HEK293 (cell line): Measurements from ENCODE around the gene CAP2.
A peak's percentile ranks its signal among the peaks of the same experiment; 100 is the strongest.

Experiments
- BCL11A ChIP-seq: fragments of 450-650 bp; formaldehyde crosslinking; IDR thresholded peaks from 2 replicates; pipeline ENCODE4 v1.5.1; 2016; ENCODE audit warnings: low read depth, missing biosample characterization, missing genetic modification characterization
- BCL11B ChIP-seq: fragments of 450-650 bp; formaldehyde crosslinking; IDR thresholded peaks from 2 replicates; pipeline ENCODE4 v1.5.1; 2016; ENCODE audit warnings: low read depth, missing biosample characterization, missing genetic modification characterization
- GLIS1 ChIP-seq: fragments of 450-650 bp; formaldehyde crosslinking; IDR thresholded peaks from 2 replicates; pipeline ENCODE4 v1.5.1; 2016; ENCODE audit warnings: missing biosample characterization, missing genetic modification characterization
- GLIS2 ChIP-seq: fragments of 450-650 bp; formaldehyde crosslinking; IDR thresholded peaks from 2 replicates; pipeline ENCODE4 v1.5.1; 2016; ENCODE audit warnings: missing biosample characterization, missing genetic modification characterization
- HOXD13 ChIP-seq: sonication (generic); formaldehyde crosslinking; IDR thresholded peaks from 2 replicates; pipeline ENCODE4 v1.8.0; 2022; ENCODE audit warnings: missing genetic modification reagents, borderline replicate concordance
- KLF8 ChIP-seq: fragments of 450-650 bp; formaldehyde crosslinking; IDR thresholded peaks from 2 replicates; pipeline ENCODE4 v1.5.1; 2016; ENCODE audit warnings: missing biosample characterization, missing genetic modification characterization
- SCRT2 ChIP-seq: fragments of 450-650 bp; formaldehyde crosslinking; IDR thresholded peaks from 2 replicates; pipeline ENCODE4 v1.5.1; 2016; ENCODE audit warnings: missing biosample characterization, missing genetic modification characterization
- SP7 ChIP-seq: fragments of 450-650 bp; formaldehyde crosslinking; IDR thresholded peaks from 2 replicates; pipeline ENCODE4 v1.5.1; 2016; ENCODE audit warnings: missing biosample characterization, missing genetic modification characterization
- WT1 ChIP-seq: fragments of 450-650 bp; formaldehyde crosslinking; IDR thresholded peaks from 2 replicates; pipeline ENCODE4 v1.5.1; 2016; ENCODE audit warnings: missing biosample characterization, missing genetic modification characterization
- YY2 ChIP-seq: fragments of 450-650 bp; formaldehyde crosslinking; IDR thresholded peaks from 2 replicates; pipeline ENCODE4 v1.5.1; 2016; ENCODE audit warnings: missing biosample characterization, missing genetic modification characterization
- ZBTB17 ChIP-seq: fragments of 450-650 bp; formaldehyde crosslinking; IDR thresholded peaks from 2 replicates; pipeline ENCODE4 v1.5.1; 2016; ENCODE audit warnings: missing biosample characterization, missing genetic modification characterization
- ZEB2 ChIP-seq: fragments of 450-650 bp; formaldehyde crosslinking; IDR thresholded peaks from 2 replicates; pipeline ENCODE4 v1.5.1; 2016; ENCODE audit warnings: missing biosample characterization, missing genetic modification characterization
- ZNF146 ChIP-seq: fragments of 450-650 bp; formaldehyde crosslinking; IDR thresholded peaks from 2 replicates; pipeline ENCODE4 v1.5.1; 2016; ENCODE audit warnings: missing biosample characterization, missing genetic modification characterization
- ZNF214 ChIP-seq: fragments of 450-650 bp; formaldehyde crosslinking; IDR thresholded peaks from 2 replicates; pipeline ENCODE4 v1.5.1; 2017; ENCODE audit warnings: missing biosample characterization, mild to moderate bottlenecking, missing genetic modification characterization, borderline replicate concordance
- ZNF335 ChIP-seq: fragments of 450-650 bp; formaldehyde crosslinking; conservative IDR thresholded peaks from 2 replicates; pipeline ENCODE4 v1.5.1; 2016; ENCODE audit warnings: missing biosample characterization, missing genetic modification characterization
- ZNF473 ChIP-seq: fragments of 450-650 bp; formaldehyde crosslinking; IDR thresholded peaks from 2 replicates; pipeline ENCODE4 v1.5.1; 2017; ENCODE audit warnings: missing biosample characterization, missing genetic modification characterization
- ZNF501 ChIP-seq: fragments of 450-650 bp; formaldehyde crosslinking; IDR thresholded peaks from 2 replicates; pipeline ENCODE4 v1.5.1; 2016; ENCODE audit warnings: missing biosample characterization, missing genetic modification characterization
- ZNF548 ChIP-seq: fragments of 450-650 bp; formaldehyde crosslinking; IDR thresholded peaks from 2 replicates; pipeline ENCODE4 v1.5.1; 2016; ENCODE audit warnings: missing biosample characterization, missing genetic modification characterization
- ZNF549 ChIP-seq: fragments of 450-650 bp; IDR thresholded peaks from 2 replicates; pipeline ENCODE4 v1.5.1; 2018; ENCODE audit warnings: missing biosample characterization, missing genetic modification characterization, mild to moderate bottlenecking, inconsistent platforms, moderate library complexity
- ZNF560 ChIP-seq: fragments of 450-650 bp; formaldehyde crosslinking; IDR thresholded peaks from 2 replicates; pipeline ENCODE4 v1.5.1; 2017; ENCODE audit warnings: missing biosample characterization, missing genetic modification characterization, borderline replicate concordance
- ZNF571 ChIP-seq: fragments of 450-650 bp; formaldehyde crosslinking; IDR thresholded peaks from 2 replicates; pipeline ENCODE4 v1.5.0; 2017; ENCODE audit warnings: missing biosample characterization, missing genetic modification characterization
- ZNF600 ChIP-seq: fragments of 450-650 bp; formaldehyde crosslinking; IDR thresholded peaks from 2 replicates; pipeline ENCODE4 v1.5.1; 2016; ENCODE audit warnings: missing biosample characterization, missing genetic modification characterization
- ZNF610 ChIP-seq: fragments of 450-650 bp; formaldehyde crosslinking; IDR thresholded peaks from 2 replicates; pipeline ENCODE4 v1.5.1; 2016; ENCODE audit warnings: missing biosample characterization, missing genetic modification characterization, borderline replicate concordance
- ZNF654 ChIP-seq: fragments of 450-650 bp; formaldehyde crosslinking; IDR thresholded peaks from 2 replicates; pipeline ENCODE4 v1.5.1; 2016; ENCODE audit warnings: low read depth, missing biosample characterization, missing genetic modification characterization
- ZNF747 ChIP-seq: fragments of 450-650 bp; formaldehyde crosslinking; IDR thresholded peaks from 2 replicates; pipeline ENCODE4 v1.5.1; 2016; ENCODE audit warnings: missing biosample characterization, missing genetic modification characterization
- ZNF843 ChIP-seq: fragments of 450-650 bp; formaldehyde crosslinking; IDR thresholded peaks from 2 replicates; pipeline ENCODE4 v1.5.1; 2016; ENCODE audit warnings: missing biosample characterization, missing genetic modification characterization
- ZXDB ChIP-seq: fragments of 450-650 bp; formaldehyde crosslinking; IDR thresholded peaks from 2 replicates; pipeline ENCODE4 v1.5.1; 2016; ENCODE audit warnings: missing biosample characterization, missing genetic modification characterization
- TF ChIP-seq, protein P1 (sequence below): fragments of 450-650 bp; formaldehyde crosslinking; IDR thresholded peaks from 2 replicates; pipeline ENCODE4 v1.5.1; 2016; ENCODE audit warnings: missing biosample characterization, missing genetic modification characterization
- TF ChIP-seq, protein P2 (sequence below): fragments of 450-650 bp; formaldehyde crosslinking; IDR thresholded peaks from 2 replicates; pipeline ENCODE4 v1.5.1; 2016; ENCODE audit warnings: missing biosample characterization, missing genetic modification characterization, borderline replicate concordance
- TF ChIP-seq, protein P3 (sequence below): fragments of 450-650 bp; formaldehyde crosslinking; IDR thresholded peaks from 2 replicates; pipeline ENCODE4 v1.5.1; 2017; ENCODE audit warnings: missing biosample characterization, missing genetic modification characterization
- TF ChIP-seq, protein P4 (sequence below): fragments of 450-650 bp; formaldehyde crosslinking; IDR thresholded peaks from 2 replicates; pipeline ENCODE4 v1.5.1; 2016; ENCODE audit warnings: missing biosample characterization, missing genetic modification characterization

The CAP2 gene

DNA sequence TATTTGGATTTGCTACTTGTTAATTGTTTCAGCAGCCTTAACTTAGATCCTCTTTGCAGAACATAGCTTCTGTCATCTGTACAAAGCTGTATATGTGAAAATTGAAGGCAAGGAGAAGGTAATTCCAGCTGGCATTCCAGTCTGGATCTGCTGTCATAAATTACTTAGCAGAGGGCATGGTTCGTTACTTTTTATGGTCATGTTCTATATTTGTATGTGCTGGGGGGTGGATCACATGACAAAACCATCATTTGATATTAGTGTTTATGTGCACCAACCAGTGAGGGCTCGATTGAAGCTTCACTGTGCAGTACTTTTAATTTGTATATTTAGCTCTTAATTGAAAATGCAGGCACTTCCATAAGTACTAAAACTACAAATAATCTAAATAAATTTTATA lies 80.2 kb downstream of the CAP2 start (continued):
- TF ChIP-seq, protein P1, sequence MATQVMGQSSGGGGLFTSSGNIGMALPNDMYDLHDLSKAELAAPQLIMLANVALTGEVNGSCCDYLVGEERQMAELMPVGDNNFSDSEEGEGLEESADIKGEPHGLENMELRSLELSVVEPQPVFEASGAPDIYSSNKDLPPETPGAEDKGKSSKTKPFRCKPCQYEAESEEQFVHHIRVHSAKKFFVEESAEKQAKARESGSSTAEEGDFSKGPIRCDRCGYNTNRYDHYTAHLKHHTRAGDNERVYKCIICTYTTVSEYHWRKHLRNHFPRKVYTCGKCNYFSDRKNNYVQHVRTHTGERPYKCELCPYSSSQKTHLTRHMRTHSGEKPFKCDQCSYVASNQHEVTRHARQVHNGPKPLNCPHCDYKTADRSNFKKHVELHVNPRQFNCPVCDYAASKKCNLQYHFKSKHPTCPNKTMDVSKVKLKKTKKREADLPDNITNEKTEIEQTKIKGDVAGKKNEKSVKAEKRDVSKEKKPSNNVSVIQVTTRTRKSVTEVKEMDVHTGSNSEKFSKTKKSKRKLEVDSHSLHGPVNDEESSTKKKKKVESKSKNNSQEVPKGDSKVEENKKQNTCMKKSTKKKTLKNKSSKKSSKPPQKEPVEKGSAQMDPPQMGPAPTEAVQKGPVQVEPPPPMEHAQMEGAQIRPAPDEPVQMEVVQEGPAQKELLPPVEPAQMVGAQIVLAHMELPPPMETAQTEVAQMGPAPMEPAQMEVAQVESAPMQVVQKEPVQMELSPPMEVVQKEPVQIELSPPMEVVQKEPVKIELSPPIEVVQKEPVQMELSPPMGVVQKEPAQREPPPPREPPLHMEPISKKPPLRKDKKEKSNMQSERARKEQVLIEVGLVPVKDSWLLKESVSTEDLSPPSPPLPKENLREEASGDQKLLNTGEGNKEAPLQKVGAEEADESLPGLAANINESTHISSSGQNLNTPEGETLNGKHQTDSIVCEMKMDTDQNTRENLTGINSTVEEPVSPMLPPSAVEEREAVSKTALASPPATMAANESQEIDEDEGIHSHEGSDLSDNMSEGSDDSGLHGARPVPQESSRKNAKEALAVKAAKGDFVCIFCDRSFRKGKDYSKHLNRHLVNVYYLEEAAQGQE (tag by site-specific recombination) = no peak
- TF ChIP-seq BCL11A (tag by site-specific recombination) (peak; percentile 92), ZNF571 (tag by site-specific recombination) (no peak), ZNF654 (tag by site-specific recombination) (0 out of 2 replicates have a peak, but pooled peaks have one; percentile 10), ZNF843 (tag by site-specific recombination) (peak; percentile 92), YY2 (tag by site-specific recombination) (no peak), ZXDB (peak; percentile 84), KLF8 (peak; percentile 86), WT1 (peak; percentile 96), ZNF610 (tag by site-specific recombination) (no peak), BCL11B (tag by site-specific recombination) (peak; percentile 80; the same call in 1 of the 2 replicates), SP7 (tag by site-specific recombination) (peak; percentile 92), ZNF473 (tag by site-specific recombination) (no peak), GLIS2 (tag by site-specific recombination) (no peak), ZNF600 (tag by site-specific recombination) (peak; percentile 81), ZNF501 (tag by site-specific recombination) (no peak), HOXD13 (0 out of 2 replicates have a peak, but pooled peaks have one; percentile 24), ZNF560 (tag by site-specific recombination) (no peak), ZNF548 (tag by site-specific recombination) (no peak), GLIS1 (tag by site-specific recombination) (peak; percentile 89), ZBTB17 (tag by site-specific recombination) (peak; percentile 80), ZNF549 (tag by site-specific recombination) (no peak), ZNF214 (tag by site-specific recombination) (no peak), SCRT2 (tag by site-specific recombination) (0 out of 2 replicates have a peak, but pooled peaks have one; percentile 20), ZNF335 (tag by site-specific recombination) (0 out of 2 replicates have a peak, but pooled peaks have one; percentile 26), ZEB2 (peak; percentile 87), ZNF747 (tag by site-specific recombination) (no peak), ZNF146 (tag by site-specific recombination) (peak; percentile 35; the same call in 1 of the 2 replicates)
- TF ChIP-seq, protein P2, sequence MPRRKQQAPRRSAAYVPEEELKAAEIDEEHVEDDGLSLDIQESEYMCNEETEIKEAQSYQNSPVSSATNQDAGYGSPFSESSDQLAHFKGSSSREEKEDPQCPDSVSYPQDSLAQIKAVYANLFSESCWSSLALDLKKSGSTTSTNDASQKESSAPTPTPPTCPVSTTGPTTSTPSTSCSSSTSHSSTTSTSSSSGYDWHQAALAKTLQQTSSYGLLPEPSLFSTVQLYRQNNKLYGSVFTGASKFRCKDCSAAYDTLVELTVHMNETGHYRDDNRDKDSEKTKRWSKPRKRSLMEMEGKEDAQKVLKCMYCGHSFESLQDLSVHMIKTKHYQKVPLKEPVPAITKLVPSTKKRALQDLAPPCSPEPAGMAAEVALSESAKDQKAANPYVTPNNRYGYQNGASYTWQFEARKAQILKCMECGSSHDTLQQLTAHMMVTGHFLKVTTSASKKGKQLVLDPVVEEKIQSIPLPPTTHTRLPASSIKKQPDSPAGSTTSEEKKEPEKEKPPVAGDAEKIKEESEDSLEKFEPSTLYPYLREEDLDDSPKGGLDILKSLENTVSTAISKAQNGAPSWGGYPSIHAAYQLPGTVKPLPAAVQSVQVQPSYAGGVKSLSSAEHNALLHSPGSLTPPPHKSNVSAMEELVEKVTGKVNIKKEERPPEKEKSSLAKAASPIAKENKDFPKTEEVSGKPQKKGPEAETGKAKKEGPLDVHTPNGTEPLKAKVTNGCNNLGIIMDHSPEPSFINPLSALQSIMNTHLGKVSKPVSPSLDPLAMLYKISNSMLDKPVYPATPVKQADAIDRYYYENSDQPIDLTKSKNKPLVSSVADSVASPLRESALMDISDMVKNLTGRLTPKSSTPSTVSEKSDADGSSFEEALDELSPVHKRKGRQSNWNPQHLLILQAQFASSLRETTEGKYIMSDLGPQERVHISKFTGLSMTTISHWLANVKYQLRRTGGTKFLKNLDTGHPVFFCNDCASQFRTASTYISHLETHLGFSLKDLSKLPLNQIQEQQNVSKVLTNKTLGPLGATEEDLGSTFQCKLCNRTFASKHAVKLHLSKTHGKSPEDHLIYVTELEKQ (tag by site-specific recombination) = peak; percentile 90
- TF ChIP-seq, protein P3, sequence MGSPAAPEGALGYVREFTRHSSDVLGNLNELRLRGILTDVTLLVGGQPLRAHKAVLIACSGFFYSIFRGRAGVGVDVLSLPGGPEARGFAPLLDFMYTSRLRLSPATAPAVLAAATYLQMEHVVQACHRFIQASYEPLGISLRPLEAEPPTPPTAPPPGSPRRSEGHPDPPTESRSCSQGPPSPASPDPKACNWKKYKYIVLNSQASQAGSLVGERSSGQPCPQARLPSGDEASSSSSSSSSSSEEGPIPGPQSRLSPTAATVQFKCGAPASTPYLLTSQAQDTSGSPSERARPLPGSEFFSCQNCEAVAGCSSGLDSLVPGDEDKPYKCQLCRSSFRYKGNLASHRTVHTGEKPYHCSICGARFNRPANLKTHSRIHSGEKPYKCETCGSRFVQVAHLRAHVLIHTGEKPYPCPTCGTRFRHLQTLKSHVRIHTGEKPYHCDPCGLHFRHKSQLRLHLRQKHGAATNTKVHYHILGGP (tag by site-specific recombination) = peak; percentile 65; the same call in 1 of the 2 replicates
- TF ChIP-seq, protein P4, sequence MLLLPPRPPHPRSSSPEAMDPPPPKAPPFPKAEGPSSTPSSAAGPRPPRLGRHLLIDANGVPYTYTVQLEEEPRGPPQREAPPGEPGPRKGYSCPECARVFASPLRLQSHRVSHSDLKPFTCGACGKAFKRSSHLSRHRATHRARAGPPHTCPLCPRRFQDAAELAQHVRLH (tag by site-specific recombination) = peak; percentile 65
